GM19043 (cell line): ENCODE data around the gene TFAP2D.

ENCODE experiments used
- ATAC-seq: cut with Tn5 transposase; IDR thresholded peaks from one replicate; pipeline ENCODE4 v1.9.1; 2021; ENCODE audit warnings: low read depth; ENCODE audit not compliant: unreplicated experiment

Gene TFAP2D

DNA sequence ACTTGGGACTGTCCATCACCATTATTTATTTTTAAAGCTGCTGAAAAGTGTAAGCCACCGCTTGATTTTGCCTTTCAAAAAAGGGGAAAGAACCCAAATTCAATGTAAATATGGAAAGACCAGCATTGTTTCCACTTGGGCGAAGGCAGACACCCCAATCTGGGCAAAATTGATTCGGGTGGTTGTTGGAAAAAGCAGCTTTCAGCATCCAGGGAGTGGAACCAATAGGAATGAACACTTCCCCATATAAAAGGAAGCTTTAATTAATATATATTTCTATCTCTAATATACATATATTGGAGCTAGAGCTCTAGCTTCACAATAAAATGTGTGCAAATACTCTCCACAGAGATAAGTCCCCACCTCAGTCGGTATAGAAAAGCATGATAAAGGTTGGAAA, at the start of gene TFAP2D:
Gene TFAP2D, plus strand, starts transcription at position 301 of the 400 bp plus-strand sequence. CDS start 530 bp downstream, outside the sequence.
- no peak for ATAC-seq

DNA sequence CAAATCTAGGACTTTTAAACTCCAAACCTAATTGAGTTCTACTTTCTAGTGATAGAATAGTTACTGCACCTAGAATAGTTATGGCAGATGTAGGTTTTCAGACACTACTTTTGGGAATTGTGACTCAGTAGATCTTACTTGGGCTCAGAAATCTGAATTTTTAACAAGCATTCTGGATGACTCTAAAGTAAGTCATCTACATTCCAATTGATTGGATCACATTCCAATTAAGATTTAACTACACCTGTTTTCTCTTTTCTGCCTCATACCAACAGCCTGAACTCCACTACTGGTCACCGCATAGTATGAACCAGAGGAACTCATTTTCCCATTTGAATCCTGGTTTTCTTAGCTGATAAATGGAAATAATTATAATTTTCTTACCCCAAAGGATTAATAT, 49.5 kb upstream of the TFAP2D start:
- ATAC-seq: no peak

DNA sequence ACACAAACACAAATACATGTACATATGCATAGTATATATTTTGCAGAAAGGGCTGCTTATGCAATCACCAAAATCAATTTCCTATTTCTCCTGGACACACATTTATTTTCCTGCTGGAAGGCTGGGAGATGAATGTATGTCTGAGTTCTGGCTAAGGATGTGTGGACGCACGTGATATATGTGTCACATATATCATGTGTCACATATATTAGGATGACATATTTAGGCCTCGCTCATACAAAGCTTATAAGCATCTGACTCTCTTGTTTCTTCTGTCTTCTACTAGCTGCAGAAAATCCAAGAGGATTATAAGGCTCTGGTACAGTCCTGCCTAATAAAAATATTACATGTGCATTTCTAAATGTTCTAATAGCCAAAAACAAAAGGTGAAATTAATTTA, 47.2 kb upstream of the TFAP2D start:
- ATAC-seq: no peak

DNA sequence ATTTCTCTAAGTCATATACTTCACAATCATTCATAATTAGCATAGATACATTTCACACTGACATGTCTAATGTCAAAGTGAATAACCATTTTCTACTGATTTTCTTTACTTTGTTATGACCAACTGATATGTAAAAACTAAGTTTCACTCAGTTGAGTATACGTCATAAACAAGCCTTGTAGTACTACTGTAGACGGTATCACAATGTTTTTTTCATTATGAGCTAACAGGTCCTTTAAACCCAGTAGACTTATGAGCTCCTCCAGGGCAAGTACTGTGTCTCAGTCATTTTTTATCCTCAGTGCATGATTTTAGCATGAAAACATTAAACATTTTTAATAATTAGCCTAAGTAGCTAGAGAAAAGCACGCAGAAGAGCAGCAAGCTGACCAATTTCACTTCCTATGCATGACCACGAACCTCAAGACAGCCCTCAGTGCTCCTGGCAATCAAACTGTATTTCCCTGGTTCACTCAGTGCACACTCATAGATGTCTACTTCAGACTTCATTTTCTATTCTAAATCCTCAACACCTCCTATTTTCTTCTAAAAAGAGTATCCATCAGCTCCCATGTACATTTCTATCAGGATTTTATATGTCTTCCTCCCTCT, 32.0 kb upstream of the TFAP2D start:
- peak; percentile 72 for ATAC-seq

DNA sequence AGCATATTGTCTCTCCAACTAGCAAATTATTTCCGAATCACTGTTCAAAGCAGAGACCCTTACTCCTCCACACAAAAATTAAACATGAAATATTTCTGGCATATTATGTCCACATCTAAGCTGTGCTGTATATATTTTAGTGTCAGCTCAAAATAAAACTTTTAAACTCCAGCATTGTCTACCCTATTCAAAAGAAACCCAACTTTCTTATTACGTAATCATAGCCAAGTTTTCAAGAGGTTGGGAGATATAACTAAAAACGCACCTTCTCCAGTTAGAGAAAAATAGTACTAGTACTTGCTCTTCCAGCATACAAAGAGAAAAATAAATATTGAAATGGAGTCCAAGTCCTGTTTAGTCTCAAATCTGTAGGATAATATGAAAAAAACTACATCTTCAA, 24.1 kb upstream of the TFAP2D start:
- no peak for ATAC-seq

DNA sequence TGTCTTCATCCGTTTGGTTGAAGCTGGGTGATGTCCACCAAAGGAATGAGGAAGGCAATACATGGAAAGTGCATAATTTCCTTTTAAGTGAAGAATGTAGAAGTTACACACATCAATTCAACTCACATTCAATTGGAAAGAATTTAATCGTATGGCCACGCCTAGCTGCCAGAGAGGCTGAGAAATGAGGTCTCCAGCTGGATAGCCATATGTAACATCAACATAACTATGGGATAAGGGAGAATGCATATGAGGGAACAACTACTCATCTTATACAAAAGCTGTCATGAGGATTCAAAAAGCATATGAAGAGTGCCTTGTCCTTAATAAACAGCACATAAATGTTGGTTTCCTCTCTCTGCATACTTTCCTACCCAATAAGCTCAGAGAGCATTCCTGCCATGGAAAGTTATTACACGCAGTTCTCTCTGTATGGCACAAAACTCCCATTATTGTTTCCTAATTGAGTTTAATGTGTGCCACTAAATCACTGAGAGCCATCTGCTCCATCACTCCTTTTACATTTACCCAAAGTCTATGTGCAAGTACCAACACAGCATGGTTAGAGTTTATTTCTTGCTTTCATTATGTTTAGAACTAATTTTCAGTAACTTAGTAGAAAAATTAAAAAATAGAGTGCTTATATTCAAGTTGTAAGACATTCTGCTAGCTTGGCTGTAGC, 21.4 kb upstream of the TFAP2D start:
- ATAC-seq: no peak

DNA sequence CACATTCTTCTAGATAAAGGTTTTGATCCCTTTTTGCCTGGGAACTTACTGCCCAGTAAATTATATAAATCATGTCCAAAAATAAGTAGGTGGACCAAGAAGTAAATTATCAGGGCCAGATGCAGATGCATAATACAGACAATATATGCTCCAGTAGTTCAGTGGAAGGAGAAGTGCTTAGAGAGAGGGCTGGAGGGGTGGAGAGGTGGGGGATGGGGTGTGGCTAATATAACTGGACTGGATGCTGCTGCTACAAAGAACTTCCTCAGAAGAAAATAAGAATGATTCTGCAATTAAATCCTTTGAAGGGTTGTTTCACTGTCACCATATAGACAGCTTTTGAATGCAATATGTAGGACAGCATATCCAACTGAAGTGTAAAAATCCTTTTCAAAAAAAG, 14.8 kb upstream of the TFAP2D start:
- no peak for ATAC-seq

DNA sequence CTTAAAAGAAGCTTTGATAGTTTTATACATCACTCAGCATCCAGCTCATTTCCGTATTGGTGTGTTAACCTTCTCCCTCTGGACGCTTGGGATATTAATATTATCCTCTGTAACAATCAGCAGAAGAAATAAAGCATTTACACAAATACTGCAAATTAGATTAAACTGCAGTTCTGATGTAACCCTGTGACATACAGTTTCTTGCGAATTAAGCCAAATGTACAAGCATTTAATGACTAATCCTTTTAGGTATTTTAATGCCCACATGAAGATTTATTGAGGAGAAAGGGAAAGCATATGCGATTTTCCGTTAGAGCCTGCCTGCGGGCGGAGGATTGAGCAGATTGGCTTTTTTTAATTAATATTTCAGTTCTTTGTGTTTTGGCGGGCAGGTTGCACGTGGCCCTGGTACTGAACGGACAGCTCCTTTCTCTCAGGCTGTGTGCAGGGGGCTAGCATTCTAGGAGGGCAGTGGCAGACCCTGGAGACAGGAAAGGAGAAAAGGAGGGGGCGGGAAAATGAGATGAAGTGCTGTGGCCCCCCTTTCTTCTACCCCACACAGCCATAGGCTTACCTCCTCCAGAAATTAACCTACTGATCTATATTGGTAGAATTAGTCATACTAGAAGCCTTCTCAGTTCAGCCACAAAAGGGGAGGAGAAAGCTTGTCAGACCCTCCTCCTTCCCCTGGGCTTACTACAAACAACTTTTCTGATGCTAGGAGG, 14.1 kb upstream of the TFAP2D start:
- ATAC-seq: no peak

DNA sequence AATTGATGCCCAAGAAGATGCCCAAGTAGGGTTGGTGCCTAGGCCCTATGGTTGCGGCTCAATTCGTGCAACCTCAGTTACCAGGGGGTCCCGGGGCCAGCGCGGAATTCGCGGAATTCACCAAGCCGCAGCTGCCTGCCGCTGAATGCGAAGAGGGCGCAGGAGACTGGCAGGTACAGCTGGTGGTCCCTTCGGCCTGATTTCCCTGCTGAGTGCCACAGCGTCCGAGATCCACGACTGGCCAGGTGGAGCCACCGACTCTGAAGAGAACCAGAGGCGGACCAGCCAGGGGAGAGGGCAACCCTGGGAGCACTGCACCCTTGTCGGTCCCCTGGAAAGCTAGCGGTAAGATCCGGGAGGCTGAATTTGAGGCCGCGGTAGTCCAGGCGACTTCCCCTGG, 6.8 kb upstream of the TFAP2D start:
- ATAC-seq: no peak

DNA sequence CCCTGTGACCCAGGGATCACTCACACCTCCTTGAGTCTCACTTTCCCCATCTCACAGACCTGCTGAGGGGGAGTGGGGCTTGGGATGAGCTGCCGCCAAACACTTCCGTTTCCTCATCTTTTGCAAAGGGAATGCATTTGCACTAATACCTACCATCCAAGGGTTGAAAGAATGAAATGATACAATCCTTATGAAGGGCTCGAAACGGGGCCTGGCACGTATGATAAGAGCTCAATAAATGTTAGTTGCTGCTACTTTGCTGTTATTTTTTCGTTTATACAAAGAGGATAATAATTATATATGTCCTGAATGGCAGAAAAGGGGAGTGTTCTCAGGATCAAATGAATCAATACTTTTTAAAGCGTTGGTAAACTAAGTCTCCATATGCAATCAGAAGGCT, 6.1 kb upstream of the TFAP2D start:
- ATAC-seq: no peak

DNA sequence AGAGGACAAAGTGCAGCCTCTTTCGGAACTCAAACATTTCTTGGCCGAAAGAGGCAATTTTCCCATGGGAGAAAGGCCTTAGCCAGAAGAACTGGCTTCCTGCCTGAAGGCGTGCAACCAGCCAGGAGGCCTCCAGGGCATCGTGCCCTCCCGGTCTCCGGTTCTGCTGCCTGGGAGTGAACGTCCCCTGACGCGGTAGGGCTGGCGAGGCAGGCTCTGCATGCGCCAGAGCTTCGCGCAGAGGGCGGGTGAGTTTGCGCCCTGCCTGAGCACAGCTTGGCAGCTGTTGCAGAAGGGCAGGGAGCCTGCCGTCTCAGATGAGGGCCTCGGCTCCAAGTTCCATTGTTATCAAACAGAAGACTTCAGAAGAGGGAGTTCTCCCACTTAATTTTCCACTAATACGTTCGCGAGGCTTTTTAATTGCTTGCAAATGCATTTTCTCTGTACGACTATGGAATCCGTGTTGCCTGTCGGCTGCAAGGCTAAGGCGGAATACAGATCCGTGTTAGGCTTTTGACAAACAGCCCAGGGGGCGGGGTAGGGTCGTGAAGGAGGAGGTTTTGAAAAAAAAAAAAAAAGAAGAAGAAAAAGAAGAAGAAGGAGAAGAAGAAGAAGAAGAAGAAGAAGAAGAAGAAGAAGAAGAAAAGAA, 5.5 kb upstream of the TFAP2D start:
- no peak for ATAC-seq

DNA sequence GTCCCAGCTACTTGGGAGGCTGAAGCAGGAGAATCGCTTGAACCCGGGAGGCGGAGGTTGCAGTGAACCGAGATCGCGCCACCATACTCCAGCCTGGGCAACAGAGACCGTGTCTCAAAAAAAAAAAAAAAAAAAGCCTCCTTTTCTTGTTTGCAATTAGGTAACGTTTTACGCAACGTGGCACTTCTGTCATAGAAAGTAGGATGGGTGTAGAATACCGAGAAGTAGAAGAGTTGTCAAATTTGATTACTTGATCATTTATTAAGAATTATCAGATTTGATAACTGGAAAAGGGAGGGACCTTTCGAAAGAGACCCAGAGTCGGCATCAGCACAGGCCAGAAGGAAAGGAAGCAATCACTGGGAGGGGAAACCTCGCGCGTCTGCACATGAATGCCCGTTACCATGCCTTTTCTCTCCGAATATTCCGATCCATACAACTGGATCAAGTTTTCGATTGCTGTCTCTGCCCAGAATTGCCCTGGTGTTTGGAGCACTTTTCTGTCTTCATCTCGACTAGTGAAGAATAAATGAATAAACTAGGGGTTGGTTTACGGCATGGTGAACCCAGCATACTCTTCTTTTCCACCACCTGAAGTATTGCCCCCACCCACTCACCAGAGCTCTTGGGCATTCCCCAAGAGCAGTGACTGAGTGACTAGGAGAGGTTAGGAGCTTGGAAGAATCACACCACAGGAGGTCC, 4.5 kb upstream of the TFAP2D start:
- ATAC-seq: no peak

DNA sequence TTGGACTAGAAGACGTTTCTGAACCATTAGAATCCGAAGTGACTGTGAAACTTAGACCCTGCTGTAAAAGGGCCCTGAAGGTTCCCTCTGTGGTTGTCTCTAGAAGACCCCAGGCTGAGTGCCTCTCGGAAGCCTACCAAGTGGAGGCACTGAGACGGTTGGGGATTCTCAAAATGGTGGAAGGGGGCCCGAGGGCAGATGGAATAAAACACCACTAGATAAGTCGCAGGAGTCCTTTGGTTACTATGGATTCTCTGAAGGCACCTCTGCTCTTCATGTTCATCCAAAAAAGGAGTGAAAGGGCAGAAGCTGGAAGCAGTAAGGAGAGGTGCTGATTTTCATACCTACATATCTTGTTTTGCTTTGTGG, 4.0 kb upstream of the TFAP2D start:
- ATAC-seq: no peak

DNA sequence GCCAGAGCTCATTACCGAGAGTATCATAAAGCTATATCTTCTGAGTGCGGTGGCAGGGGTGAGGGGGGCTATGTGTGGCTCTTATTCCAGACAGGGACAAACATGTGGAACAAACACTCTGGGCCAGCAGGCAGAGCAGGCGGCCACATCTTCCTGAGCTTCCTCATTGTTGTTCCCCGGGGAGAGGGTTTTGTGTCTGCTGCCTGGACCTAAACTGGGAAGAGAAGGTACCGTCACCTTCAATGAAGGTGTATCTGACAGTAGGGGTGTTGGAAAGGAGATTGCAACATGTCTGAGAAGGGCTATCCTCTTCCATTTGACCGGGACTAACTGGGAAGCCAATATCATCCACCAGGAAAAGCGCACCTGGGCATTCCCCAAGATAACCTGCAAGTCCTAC, 1.6 kb upstream of the TFAP2D start:
- ATAC-seq: no peak

DNA sequence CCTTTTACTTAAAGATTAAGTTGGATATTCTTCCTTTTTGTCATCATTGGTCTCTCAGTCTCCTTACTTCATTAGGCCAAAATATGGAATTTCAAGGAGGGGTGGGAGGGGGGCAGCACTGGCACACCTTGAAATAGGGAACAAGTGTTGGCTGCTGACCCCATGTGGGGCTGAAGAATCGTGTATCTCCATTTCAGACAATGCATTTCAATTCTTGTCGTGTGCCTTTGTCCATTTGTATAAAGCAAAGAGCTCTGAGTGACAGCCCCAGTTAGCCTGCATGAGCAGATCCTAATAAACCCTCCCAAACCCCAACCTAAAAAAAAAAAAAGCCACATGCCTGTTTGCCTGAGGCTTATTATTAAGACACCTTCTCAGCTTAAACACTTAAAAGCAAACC, 1.0 kb upstream of the TFAP2D start:
- ATAC-seq: no peak

DNA sequence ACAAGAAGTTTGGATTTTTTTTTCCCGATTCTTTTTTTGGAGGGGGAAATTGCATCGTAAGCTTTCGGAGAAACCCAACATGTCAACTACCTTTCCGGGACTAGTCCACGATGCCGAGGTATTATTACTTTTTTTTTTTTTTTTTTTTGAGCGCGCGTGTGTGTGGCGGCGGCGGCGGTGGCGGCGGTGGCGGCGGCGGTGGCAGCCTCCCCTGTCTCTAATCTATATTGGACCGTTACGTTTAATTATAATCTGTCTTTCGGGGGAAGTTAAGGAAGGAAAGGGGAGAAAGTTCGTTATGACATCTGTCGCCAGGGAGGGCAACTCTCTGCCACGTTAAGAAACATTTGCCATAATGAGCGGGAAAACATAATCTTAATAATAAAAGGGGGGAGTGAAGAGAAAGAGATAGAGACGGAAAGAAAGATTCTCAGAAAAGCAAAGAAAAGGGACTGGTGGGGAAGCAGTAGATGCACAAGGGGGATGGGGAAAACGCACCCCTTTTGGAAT, 706 bp downstream of the TFAP2D start:
- ATAC-seq: no peak

DNA sequence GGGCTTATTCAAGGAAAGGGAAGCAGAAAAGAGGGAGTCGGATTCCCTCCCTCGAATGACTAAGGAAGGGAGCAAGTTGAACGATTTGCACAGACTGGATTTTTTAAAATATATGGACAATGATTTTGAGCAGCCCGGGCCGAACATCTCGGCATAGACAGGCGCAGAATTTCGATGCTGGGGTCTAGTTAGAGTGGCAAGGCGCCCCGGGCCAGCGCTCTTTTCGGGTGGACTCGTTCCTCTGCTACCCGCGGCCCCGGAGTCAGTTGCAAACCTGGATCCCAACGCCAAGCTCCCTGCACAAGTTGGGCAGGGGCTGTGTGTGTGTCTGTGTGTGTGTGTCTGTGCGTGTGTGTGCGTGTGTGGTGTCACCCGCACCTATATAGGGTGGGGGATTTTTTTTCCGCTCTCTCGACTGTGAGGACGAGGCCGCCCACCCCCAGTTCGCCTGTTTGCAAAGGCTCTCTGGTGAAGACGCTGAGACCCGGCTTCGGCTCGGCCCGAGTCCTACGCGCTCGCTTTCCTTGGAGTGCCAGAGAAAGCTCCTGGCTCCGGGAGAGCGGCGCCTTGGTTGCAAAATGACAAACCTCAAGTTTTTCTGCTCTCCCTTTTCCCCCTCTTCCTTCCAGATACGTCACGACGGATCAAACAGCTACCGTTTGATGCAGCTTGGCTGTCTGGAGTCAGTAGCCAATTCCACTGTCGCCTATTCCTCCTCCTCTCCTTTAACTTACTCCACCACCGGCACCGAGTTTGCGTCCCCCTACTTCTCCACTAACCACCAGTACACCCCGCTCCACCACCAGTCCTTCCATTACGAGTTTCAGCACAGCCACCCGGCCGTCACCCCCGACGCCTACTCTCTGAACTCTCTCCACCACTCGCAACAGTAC, 1.4 kb downstream of the TFAP2D start:
- ATAC-seq: no peak

DNA sequence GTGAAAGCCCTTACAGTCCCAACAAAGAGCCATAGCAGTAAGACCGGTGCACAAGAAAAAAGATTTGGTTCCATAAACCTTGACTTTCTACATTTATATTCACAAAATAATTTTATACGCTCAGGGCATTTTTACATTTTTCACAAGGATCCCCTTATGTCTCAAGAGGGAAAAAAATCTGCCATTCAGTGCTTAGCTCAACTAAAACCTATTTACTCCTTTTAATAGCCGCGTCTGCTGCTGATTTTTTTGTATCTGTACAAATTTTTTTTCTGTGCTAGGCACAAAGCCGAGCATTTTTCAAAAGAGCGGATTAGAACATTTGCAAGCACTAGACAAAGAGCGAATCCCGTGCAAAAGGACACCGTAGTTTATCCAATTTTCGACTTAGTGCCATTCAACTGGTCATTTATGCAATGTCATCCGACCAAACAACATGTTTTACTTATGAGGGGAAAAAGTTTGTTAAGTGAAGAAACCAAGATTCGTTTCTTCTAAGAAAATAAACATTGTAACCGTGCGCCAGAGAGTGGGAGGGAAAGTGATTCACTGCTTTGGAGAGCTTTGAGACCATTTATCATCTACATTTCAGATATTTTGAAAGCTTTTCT, 3.7 kb downstream of the TFAP2D start:
- ATAC-seq: no peak

DNA sequence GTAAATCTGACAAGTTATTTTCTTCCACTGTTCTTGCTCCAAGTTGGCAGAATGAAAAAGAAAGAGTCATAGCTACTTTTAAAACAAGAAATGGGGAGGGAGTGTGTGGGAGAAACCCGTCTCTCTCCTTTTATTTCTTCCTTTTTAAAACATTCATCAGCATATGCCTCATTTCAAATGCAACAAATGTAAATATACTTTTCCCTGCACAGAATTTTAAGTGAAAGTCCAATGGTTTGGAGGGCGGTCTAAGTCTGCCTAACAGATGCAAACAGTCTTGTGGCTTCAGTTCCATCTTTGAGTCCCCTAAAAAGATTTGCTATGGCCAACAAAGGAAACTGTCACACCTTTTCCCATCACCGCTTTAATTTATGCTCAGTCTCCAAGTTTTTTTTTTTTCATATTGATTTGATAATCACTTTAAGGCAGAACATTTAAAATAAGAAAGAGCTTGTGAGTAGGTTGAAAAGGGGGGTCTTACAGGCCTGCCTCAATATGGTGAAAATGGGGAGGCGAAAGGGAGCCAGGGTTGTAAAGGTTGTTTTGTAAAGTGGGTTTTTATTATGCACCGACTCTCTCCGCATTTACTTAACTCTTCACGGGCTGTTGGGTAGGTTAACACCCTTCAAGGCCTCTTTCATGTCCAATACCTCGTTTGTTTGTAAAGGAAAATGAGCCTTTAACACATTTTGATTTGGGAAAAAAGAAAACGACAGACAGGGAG, 4.6 kb downstream of the TFAP2D start:
- ATAC-seq: no peak
